ENCODE measurements around the gene CLEC18A.
"Not testable (repeated sequence)": the region's sequence is repeated elsewhere in the genome, so short reads cannot be mapped to it uniquely, and the experiment has no call there.

The CLEC18A gene

DNA sequence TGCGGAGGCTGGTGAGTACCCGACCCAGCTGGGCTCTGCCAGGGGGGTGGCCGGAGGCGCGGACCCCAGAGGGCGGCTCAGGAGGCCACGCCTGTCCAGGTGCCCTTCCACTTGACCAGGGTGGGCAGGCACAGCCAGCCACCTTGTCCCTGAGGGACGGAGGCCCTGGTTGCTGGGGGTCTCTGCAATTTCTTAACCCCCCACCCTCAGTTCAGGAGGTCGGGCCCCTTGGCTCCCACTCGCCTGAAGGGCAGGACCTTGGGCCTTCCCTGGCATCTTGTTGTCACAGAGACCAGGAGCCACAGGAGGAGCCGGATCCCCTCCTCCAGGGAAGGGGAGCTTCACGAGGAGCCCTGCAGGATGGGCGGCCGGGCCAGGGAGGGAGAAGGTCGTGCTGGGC lies 982 bp downstream of the CLEC18A start:
- DNase-seq (ENCODE audit: low read depth) = not testable (repeated sequence)

DNA sequence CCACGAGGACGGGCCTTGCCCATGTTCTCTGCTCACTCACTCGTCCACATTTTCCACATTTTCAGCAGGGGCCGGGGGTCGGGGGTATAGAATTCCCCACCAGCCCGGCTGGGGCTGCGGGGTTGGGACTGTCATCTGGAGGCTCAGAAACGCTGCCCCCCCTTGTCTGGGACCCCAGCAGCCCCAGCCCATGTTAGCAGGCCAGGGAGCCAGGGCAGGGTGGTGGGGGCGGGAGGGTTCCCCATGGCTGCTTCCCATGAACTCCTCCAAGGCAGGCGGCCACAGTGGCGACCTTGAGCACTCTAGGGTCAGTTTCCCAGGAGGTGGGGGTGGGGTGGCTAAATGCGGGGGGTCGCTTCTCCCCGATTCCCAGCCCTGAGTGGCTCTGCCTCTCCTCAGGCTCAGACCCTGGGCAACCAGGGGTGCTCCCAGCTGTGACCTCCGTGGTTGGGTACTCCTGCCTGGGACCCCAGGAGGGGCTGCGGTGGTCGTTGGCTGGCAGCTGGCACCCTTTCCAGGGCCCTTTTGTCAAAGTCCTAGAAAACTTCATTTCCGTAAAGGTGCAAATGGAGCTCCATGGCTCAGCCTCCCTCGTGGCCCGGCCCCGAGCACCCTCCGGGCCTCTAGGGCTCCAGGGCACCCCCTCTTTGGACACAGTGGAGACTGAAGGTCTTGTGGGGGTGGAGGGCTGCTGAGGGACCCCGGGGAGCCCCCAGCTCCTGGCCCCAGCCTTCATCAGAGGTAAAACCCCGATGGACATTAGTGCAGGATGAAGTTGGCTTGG lies 1.6 kb downstream of the CLEC18A start:
- not testable (repeated sequence) for DNase-seq (ENCODE audit: low read depth)

DNA sequence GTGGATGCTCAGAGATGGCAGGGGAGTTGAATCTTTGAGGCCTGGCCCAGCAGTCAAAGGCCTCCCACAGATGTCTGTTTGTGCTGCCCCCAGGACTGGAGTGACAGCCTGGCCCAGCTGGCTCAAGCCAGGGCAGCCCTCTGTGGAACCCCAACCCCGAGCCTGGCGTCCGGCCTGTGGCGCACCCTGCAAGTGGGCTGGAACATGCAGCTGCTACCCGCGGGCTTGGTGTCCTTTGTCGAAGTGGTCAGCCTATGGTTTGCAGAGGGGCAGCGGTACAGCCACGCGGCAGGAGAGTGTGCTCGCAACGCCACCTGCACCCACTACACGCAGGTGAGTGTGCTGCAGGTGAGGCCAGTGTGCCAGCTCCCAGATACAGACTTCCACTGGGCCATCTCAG lies 3.1 kb downstream of the CLEC18A start:
- not testable (repeated sequence) for DNase-seq (ENCODE audit: low read depth)

- not testable (repeated sequence) for DNase-seq (ENCODE audit: low read depth)
Observed at GRCh38 chr16:69963312-69963711, 12.2 kb downstream of the CLEC18A start.

- DNase-seq (ENCODE audit: low read depth) = not testable (repeated sequence)
Observed at GRCh38 chr16:69964960-69965660, 14.0 kb downstream of the CLEC18A start.

- not testable (repeated sequence) for DNase-seq (ENCODE audit: low read depth)
Observed at GRCh38 chr16:69965661-69966054, 14.5 kb downstream of the CLEC18A start.

DNA sequence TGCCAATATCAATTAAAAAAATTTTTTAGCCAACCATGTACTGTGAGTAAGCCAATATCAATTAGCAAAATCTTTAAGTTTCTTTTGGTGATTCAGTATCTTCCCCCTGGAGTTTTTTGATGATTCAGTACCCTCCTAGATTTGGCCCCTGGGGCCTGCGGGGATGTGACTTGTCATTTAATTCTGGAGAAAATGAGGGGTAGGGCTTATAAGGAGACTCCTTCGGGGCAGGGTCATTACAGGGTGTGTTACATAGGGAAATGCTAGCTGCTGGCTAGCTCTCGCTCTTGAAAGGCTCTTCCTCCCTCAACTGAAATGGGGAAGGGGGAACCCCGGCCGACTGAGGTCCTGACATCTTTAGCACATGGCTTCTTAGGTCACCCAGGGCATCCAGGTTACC lies 16.6 kb downstream of the CLEC18A start:
- not testable (repeated sequence) for DNase-seq (ENCODE audit: low read depth)

DNA sequence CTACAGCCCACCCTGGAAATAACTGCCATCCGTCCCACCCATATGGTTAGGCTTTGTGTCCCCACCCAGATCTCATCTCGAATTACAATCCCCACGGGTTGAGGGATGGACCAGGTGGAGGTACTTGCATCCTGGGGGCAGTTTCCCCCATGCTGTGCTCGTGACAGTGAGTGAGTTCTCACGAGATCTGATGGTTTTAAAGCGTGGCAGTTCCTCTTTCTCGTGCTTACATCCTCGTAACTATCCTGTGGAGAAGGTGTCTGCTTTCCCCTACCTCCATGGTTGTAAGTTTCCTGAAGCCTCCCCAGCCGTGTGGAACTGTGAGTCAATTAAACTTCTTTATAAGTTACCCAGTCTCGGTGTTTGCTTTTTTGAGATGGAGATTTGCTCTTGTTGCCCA lies 17.0 kb downstream of the CLEC18A start:
- DNase-seq (ENCODE audit: low read depth) = not testable (repeated sequence)

DNA sequence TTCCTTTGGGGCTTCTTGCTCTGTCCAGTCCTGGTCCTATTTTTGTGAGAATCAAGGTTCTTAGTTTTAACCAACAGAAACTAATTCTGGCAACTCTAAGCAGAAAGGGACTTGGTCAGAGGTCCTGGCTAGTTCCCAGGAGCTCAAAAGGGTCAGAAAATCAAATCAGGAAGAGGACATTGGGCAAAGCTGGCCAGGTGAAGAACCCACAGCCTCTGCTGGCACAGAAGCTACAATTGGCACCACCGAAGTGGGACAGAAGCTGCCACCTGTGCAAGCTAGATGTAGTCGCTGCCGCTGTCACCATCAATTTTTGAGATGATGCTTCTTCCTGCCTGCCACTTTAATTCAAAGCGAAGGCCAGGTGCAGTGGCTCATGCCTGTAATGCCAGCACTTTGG lies 18.5 kb downstream of the CLEC18A start:
- not testable (repeated sequence) for DNase-seq (ENCODE audit: low read depth)

- DNase-seq (ENCODE audit: low read depth) = not testable (repeated sequence)
Observed at GRCh38 chr16:69972120-69972519, 21.0 kb downstream of the CLEC18A start.

DNA sequence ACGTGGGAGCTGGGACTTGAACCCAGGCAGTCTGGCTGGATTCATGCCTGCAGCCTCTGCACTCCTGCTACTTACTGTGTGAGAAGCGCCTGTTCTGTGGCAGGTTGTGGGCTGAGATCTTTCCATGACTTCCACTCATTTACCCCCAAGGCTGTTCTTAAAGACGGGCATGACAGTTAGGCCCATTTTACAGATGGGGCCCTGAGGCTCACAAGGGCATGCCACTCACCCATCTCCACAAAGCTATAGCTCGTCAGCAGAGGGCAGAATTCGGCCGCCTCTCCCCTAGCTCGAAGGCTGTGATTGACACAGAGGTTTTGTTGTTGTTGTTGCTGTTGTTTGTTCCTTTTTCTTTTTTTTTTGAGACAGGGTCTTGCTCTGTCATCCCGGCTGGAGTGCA lies 21.8 kb downstream of the CLEC18A start:
- DNase-seq (ENCODE audit: low read depth) = not testable (repeated sequence)

- not testable (repeated sequence) for DNase-seq (ENCODE audit: low read depth)
Observed at GRCh38 chr16:69985196-69985595, 34.1 kb downstream of the CLEC18A start.

GRCh38 chr16:69997956-69998355 lies 46.8 kb downstream of the CLEC18A start:
- peak; percentile 54 for DNase-seq (ENCODE audit: low read depth)

GRCh38 chr16:69999801-70000200 lies 48.7 kb downstream of the CLEC18A start:
- not testable (repeated sequence) for DNase-seq (ENCODE audit: low read depth)

DNA sequence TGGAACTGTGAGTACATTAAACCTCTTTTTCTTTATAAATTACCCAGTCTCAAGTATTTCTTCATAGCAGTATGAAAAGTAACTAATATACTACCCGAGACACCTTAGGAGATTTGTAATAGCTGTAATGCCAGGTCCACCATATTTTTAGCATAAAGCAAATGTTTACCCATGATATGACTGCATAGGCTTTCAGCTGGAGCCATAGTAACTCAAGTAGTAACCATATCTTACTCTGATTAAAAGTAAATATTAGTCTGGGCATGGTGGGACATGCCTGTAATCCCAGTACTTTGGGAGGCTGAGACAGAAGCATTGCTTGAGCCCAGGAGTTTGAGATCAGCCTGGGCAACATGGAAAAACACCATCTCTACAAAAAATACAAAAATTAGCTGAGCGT lies 52.4 kb downstream of the CLEC18A start:
- DNase-seq (ENCODE audit: low read depth) = not testable (repeated sequence)

DNA sequence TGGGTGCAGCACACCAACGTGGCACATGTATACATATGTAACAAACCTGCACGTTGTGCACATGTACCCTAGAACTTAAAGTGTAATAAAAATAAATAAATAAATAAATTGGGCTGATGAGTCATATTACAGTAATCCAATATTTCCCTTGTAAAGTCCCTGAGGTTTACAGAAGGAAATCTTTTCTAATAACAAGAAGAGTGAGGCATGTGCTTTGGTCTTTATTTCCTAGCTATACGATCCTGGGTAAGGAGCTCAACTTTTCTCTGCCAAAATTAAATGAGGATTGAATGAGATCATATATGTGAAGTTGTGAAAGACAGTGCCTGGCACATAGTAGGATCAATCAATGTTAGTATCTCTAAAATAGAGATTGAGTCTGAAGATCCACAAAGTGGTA lies 57.5 kb downstream of the CLEC18A start:
- not testable (repeated sequence) for DNase-seq (ENCODE audit: low read depth)

GRCh38 chr16:70010615-70011014 lies 59.5 kb downstream of the CLEC18A start:
- not testable (repeated sequence) for DNase-seq (ENCODE audit: low read depth)

GRCh38 chr16:70011120-70011519 lies 60.0 kb downstream of the CLEC18A start:
- not testable (repeated sequence) for DNase-seq (ENCODE audit: low read depth)

GRCh38 chr16:70012354-70012753 lies 61.2 kb downstream of the CLEC18A start:
- not testable (repeated sequence) for DNase-seq (ENCODE audit: low read depth)

GRCh38 chr16:70012951-70013350 lies 61.8 kb downstream of the CLEC18A start:
- DNase-seq (ENCODE audit: low read depth) = not testable (repeated sequence)

Measured in HS-5 (cell line).